Kidney (tissue), 14 donors: ENCODE measurements around the gene RAB6B. TPM values are rescaled to one million over a fixed set of nuclear protein-coding genes. Genes with fewer than 3 reads are reported as not detected.

ENCODE experiments used
- DNase-seq, 5 donors: peaks; one replicate each; pipeline ENCODE4 v3.0.0-alpha.2; 2013 to 2020
- FAIRE-seq: peaks from 2 replicates; lab custom pipeline; 2012; peaks lifted over from hg19 to GRCh38; lab: Jason Lieb, UNC
- H3K27ac ChIP-seq, 2 donors: one replicate each; pipeline ENCODE4 v1.7.0; 2013; ENCODE audit warnings: low read depth in 2 of 2, low read length in 2 of 2, inconsistent platforms in 1 of 2
- H3K27me3 ChIP-seq: one replicate; pipeline ENCODE4 v1.7.1; 2013; ENCODE audit warnings: low read length, inconsistent platforms; ENCODE audit not compliant: control insufficient read depth, insufficient read depth
- H3K36me3 ChIP-seq, 3 donors: one replicate each; pipeline versions ENCODE4 v1.7.0 to v1.7.1; 2013; ENCODE audit warnings: low read length in 3 of 3, control low read depth in 1 of 3, inconsistent platforms in 1 of 3; ENCODE audit not compliant: insufficient read depth in 3 of 3, control insufficient read depth in 2 of 3
- H3K4me1 ChIP-seq, 3 donors: one replicate each; pipeline versions ENCODE4 v1.7.0 to v1.7.1; 2013; ENCODE audit warnings: low read length in 3 of 3, inconsistent platforms in 1 of 3, low read depth in 1 of 3; ENCODE audit not compliant: control insufficient read depth in 2 of 3, insufficient read depth in 2 of 3
- H3K4me3 ChIP-seq, 3 donors: one replicate each; pipeline versions ENCODE4 v1.7.0 to v1.8.1; 2013; ENCODE audit warnings: low read length in 3 of 3, control low read depth in 1 of 3, inconsistent platforms in 1 of 3
- H3K9ac ChIP-seq, 3 donors: one replicate each; pipeline versions ENCODE4 v1.7.0 to v1.7.1; 2013; ENCODE audit warnings: low read length in 3 of 3, control low read depth in 1 of 3, inconsistent platforms in 1 of 3
- H3K9me3 ChIP-seq, 3 donors: one replicate each; pipeline versions ENCODE4 v1.7.0 to v1.7.1; 2013; ENCODE audit warnings: low read length in 3 of 3, control low read depth in 1 of 3, inconsistent platforms in 1 of 3; ENCODE audit not compliant: control insufficient read depth in 2 of 3, insufficient read depth in 1 of 3
- CTCF ChIP-seq: IDR thresholded peaks from 3 replicates; pipeline ENCODE4 v1.5.1; 2012; ENCODE audit warnings: mild to moderate bottlenecking, moderate library complexity, borderline replicate concordance; ENCODE audit not compliant: insufficient read depth; ENCODE audit errors: extremely low read depth
- intact Hi-C: fragments of 100-400 bp; cut with DNase I; formaldehyde crosslinking; loops from one replicate; pipeline ENCODE4 v1.11.1; 2022
- polyA plus RNA-seq: library from polyadenylated mRNA; stranded (reverse); fragments of 350-450 nt; fragmentation: Illumina TruSeq; extraction: RNeasy Lipid Tissue Mini Kit (QIAGEN cat#74804); gene quantifications from one replicate; pipeline ENCODE4 v1.2.3, GENCODE V29; 2014; ENCODE audit warnings: low read depth, low replicate concordance; ENCODE audit not compliant: insufficient read depth
- total RNA-seq: library from RNA; stranded (reverse); fragmentation: NEBNext Ultra II Directional; extraction: Animal tissue kit (Norgen Biotek cat#: 25700); gene quantifications from one replicate; pipeline ENCODE4 v1.2.1, GENCODE V29; 2021
- donor health status: control.
- donor health status: control.
- donor health status: control.
- donor health status: control.
- donor health status: control.
- donor health status: DM: yes; HTN: yes; CAD: no.
- donor health status: Normal renal cell carcinoma (clear cell type).

Gene RAB6B
- total and polyA plus RNA-seq, 2 donors from 2014 or later, result 6.6 to 17.7 TPM

GRCh38 chr3:133834621-133835417 lies 60.9 kb downstream of the RAB6B start:
- FAIRE-seq, result no peak
- TF ChIP-seq CTCF, result no peak

DNA sequence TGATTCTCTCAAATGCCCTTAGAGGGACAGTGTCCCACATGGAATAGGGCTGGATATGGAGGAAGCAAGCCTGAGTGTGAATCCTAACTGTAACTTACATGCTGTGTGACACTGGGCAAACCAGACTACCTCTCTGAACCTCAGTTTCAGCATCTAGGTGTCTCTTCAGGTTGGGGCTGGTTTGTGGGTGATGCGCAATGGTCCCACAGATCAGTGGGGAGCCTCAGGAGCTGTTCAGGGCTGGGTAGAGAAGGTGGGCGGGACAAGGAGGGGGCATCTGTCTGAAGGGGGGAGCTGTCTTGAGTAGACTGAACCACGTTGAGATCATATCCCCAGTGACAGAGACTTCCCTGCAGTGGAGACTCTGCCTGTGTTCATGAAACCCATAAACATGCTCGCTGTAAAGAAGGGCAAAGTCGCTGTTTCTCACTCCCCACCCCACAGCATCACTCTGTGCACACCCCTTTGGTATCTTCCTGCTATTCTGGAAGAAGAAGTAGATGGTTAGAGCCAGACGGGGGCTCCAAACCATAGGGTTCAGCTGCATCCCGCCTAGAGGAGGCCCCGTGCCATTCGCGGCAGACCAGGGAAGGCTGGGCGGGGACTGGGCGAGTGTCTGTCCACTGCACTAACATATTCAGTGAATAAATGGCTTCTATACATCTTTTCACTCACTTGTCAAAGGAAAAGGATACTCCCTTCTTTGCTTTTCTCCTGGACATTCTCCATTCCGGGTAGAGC lies 61.6 kb downstream of the RAB6B start:
- DNase-seq, result no peak
- Histone ChIP-seq H3K36me3 (no peaks in the 10 kb centered on the region), H3K9me3 (no peaks in the 10 kb centered on the region), H3K27ac (no peak overlapping the region), H3K4me1 (no peaks in the 10 kb centered on the region), H3K27me3 (no peaks in the 10 kb centered on the region), H3K4me3 (no peak overlapping the region), H3K9ac (no peak overlapping the region)
- no peak for FAIRE-seq
- intact Hi-C loops, result no loop called here
- no peak for TF ChIP-seq CTCF

More at GRCh38 chr3:133834621-133835417, 60.9 kb downstream of the RAB6B start:
- Histone ChIP-seq H3K36me3 (no peaks in the 10 kb centered on the region), H3K4me1 (no peaks in the 10 kb centered on the region), H3K27me3 (no peaks in the 10 kb centered on the region), H3K9ac (no peak overlapping the region), H3K27ac (no peak overlapping the region), H3K4me3 (no peak overlapping the region), H3K9me3 (no peaks in the 10 kb centered on the region)
- intact Hi-C loops, result no loop called here
- DNase-seq, result no peak

- Histone ChIP-seq H3K27me3 (no peaks in the 10 kb centered on the region), H3K9ac (no peak overlapping the region), H3K36me3 (no peaks in the 10 kb centered on the region), H3K27ac (no peak overlapping the region), H3K9me3 (no peaks in the 10 kb centered on the region), H3K4me1 (no peaks in the 10 kb centered on the region), H3K4me3 (no peak overlapping the region)
- FAIRE-seq (no peak), DNase-seq (no peak)
- no peak for TF ChIP-seq CTCF
- intact Hi-C loops, result no loop called here
Measured at GRCh38 chr3:133833267-133833666, 62.4 kb downstream of the RAB6B start.
